GM12878 (cell line): ENCODE measurements around the gene PFKM.

Experiments
- BRCA1 ChIP-seq: IDR thresholded peaks from 2 replicates; pipeline ENCODE4 v1.6.1; 2011; ENCODE audit warnings: low read depth, low read length, improper control_type of control experiment
- CREB1 ChIP-seq: IDR thresholded peaks from 2 replicates; pipeline ENCODE4 v1.6.1; 2012; ENCODE audit warnings: low read depth, mild to moderate bottlenecking, inconsistent platforms
- CTCF ChIP-seq, 3 experiments: IDR thresholded peaks in 2 of 3; conservative IDR thresholded peaks in 1 of 3; 2 replicates each; pipeline ENCODE4 v1.5.1; 2011; ENCODE audit warnings: low read depth in 3 of 3, low read length in 3 of 3, mild to moderate bottlenecking in 3 of 3, control low read depth in 2 of 3, moderate library complexity in 2 of 3, inconsistent platforms in 1 of 3, mixed read lengths in 1 of 3; ENCODE audit not compliant: control insufficient read depth in 2 of 3, insufficient read depth in 1 of 3; ENCODE audit errors: extremely low read depth in 1 of 3
- EZH2 ChIP-seq: IDR thresholded peaks from 2 replicates; pipeline ENCODE4 v1.6.1; 2012; ENCODE audit warnings: low read depth, mild to moderate bottlenecking, control low read depth, inconsistent platforms, low read length, borderline replicate concordance; ENCODE audit not compliant: control insufficient read depth
- MAX ChIP-seq: IDR thresholded peaks from 2 replicates; pipeline ENCODE4 v1.6.1; 2012; ENCODE audit warnings: low read depth, low read length, improper control_type of control experiment
- POLR2A ChIP-seq: IDR thresholded peaks from 2 replicates; pipeline ENCODE4 v1.6.1; 2011; ENCODE audit warnings: low read depth, mild to moderate bottlenecking, low read length
- RAD21 ChIP-seq: IDR thresholded peaks from 2 replicates; pipeline ENCODE4 v1.6.1; 2011; ENCODE audit warnings: mild to moderate bottlenecking, low read depth, low read length, moderate library complexity; ENCODE audit not compliant: insufficient read depth
- SKIL ChIP-seq: fragments of 450-650 bp; IDR thresholded peaks from 2 replicates; pipeline ENCODE4 v1.6.1; 2017; ENCODE audit warnings: mild to moderate bottlenecking, low read depth, inconsistent platforms; ENCODE audit not compliant: poor library complexity, severe bottlenecking
- YY1 ChIP-seq: IDR thresholded peaks from 2 replicates; pipeline ENCODE4 v1.6.1; 2011; ENCODE audit warnings: low read depth, mild to moderate bottlenecking, low read length

DNA sequence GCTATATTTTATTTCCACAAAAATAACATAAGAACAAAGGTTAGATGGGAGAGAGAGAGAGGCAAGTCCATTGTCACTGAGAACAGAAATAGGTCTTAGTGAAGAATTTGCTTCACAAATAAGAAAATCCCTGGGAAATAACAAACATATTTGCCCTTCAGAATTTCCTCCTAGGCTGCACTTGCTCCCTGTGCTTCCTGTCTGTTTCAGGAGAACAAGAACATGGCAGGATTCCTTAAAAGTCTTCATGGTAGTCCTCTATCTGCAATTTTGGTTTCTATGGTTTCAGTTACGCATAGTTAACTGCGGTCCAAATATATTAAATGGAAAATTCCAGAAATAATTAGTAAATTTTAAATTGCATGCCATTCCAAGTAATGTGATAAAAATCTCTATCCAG, 47.4 kb upstream of the PFKM start:
- TF ChIP-seq BRCA1 (no peak), EZH2 (no peak), RAD21 (no peak), YY1 (no peak), POLR2A (no peak), MAX (no peak), SKIL (no peak), CREB1 (no peak), CTCF (IDR thresholded peaks at IDR 0.05 in 2 of 3, conservative IDR thresholded peaks at IDR 0.05 in 1 of 3; ENCODE audit: control insufficient read depth in 2 of 3, extremely low read depth in 1 of 3, insufficient read depth in 1 of 3, low read depth in 3 of 3, low read length in 3 of 3) (no peak)
